ENCODE measurements around the gene LCE1D. TPM values are rescaled to one million over a fixed set of nuclear protein-coding genes. Genes with fewer than 3 reads are reported as not detected.

Gene LCE1D
- total and polyA plus RNA-seq, 7 donors: not detected

GRCh38 chr1:152823294-152823693 is 26.8 kb downstream of the LCE1D start:
- Histone ChIP-seq H3K4me3 (no peak overlapping the region), H3K4me1 (no peaks in the 10 kb centered on the region), H3K36me3 (ENCODE audit: insufficient read depth in 1 of 2, low read depth in 1 of 2) (no peaks in the 10 kb centered on the region), H3K27ac (no peak overlapping the region), H3K27me3 (ENCODE audit: insufficient read depth in 3 of 3, low read length in 2 of 3) (no peaks in the 10 kb centered on the region), H3K9me3 (no peaks in the 10 kb centered on the region)
- intact Hi-C loops (cut with DNase I): no loop called here
- ATAC-seq: no peak
- 35 to 40% (median 39%) methylated on average over 5 of the region's 5 CpGs for WGBS, 3 donors
- TF ChIP-seq CTCF (IDR thresholded peaks at IDR 0.05): no peak
- DNase-seq: no peak

- intact Hi-C loops (cut with DNase I): no loop called here
Measured at GRCh38 chr1:152824964-152825363, 28.4 kb downstream of the LCE1D start.

GRCh38 chr1:152827173-152827572 is 30.7 kb downstream of the LCE1D start, which contains the start of gene LCE1A:
Gene LCE1A, plus strand, starts transcription at chr1:152827473. Its CDS starts 0 bp downstream, at chr1:152827473.
- intact Hi-C loops (cut with DNase I): no loop called here
- no peak for ATAC-seq
- no peak within 1 kb of the TSS for H3K27ac ChIP-seq

More at GRCh38 chr1:152824964-152825363, 28.4 kb downstream of the LCE1D start:
- H3K9me3 ChIP-seq: no peaks in the 10 kb centered on the region
- H3K4me3 ChIP-seq: no peak overlapping the region
- no peak for DNase-seq
- no peaks in the 10 kb centered on the region for H3K4me1 ChIP-seq
- H3K36me3 ChIP-seq (ENCODE audit: insufficient read depth in 1 of 2, low read depth in 1 of 2): no peaks in the 10 kb centered on the region
- TF ChIP-seq CTCF (IDR thresholded peaks at IDR 0.05): no peak
- H3K27me3 ChIP-seq (ENCODE audit: insufficient read depth in 3 of 3, low read length in 2 of 3): no peaks in the 10 kb centered on the region
- H3K27ac ChIP-seq: no peak overlapping the region
- no peak for ATAC-seq

GRCh38 chr1:152836870-152837269 is 40.3 kb downstream of the LCE1D start:
- DNase-seq: no peak
- Histone ChIP-seq H3K36me3 (ENCODE audit: insufficient read depth in 1 of 2, low read depth in 1 of 2) (no peaks in the 10 kb centered on the region), H3K27ac (no peak overlapping the region), H3K4me1 (no peaks in the 10 kb centered on the region), H3K4me3 (no peak overlapping the region), H3K9me3 (no peaks in the 10 kb centered on the region), H3K27me3 (ENCODE audit: insufficient read depth in 3 of 3, low read length in 2 of 3) (no peaks in the 10 kb centered on the region)
- TF ChIP-seq CTCF (IDR thresholded peaks at IDR 0.05): no peak
- intact Hi-C loops (cut with DNase I): no loop called here
- ATAC-seq: no peak
- WGBS, 3 donors: 37 to 43% (median 40%) methylated on average over 2 of the region's 2 CpGs

More at GRCh38 chr1:152827173-152827572, 30.7 kb downstream of the LCE1D start, which contains the start of gene LCE1A:
- Histone ChIP-seq H3K4me1 (no peaks in the 10 kb centered on the region), H3K4me3 (no peak within 1 kb of the TSS), H3K9me3 (no peaks in the 10 kb centered on the region), H3K36me3 (ENCODE audit: insufficient read depth in 1 of 2, low read depth in 1 of 2) (no peaks in the 10 kb centered on the region), H3K27me3 (ENCODE audit: insufficient read depth in 3 of 3, low read length in 2 of 3) (no peaks in the 10 kb centered on the region)
- WGBS, 3 donors: 62 to 89% (median 74%) methylated on average over 2 of the region's 2 CpGs
- no peak for DNase-seq
- no peak for TF ChIP-seq CTCF (IDR thresholded peaks at IDR 0.05)

GRCh38 chr1:152842556-152842955 is 46.0 kb downstream of the LCE1D start, which contains the start of gene LCE6A:
Gene LCE6A, plus strand, starts transcription at chr1:152842856. Its CDS starts 665 bp downstream, at chr1:152843521.
- 66 to 83% (median 78%) methylated on average over 3 of the region's 3 CpGs for WGBS, 3 donors
- Histone ChIP-seq H3K9me3 (no peaks in the 10 kb centered on the region), H3K4me3 (no peak within 1 kb of the TSS)

More at GRCh38 chr1:152842556-152842955, 46.0 kb downstream of the LCE1D start, which contains the start of gene LCE6A:
- DNase-seq (no peak), ATAC-seq (no peak)
- no peak for TF ChIP-seq CTCF (IDR thresholded peaks at IDR 0.05)
- intact Hi-C loops (cut with DNase I): no loop called here
- no peaks in the 10 kb centered on the region for H3K4me1 ChIP-seq
- no peak within 1 kb of the TSS for H3K27ac ChIP-seq
- H3K36me3 ChIP-seq (ENCODE audit: insufficient read depth in 1 of 2, low read depth in 1 of 2): no peaks in the 10 kb centered on the region
- H3K27me3 ChIP-seq (ENCODE audit: insufficient read depth in 3 of 3, low read length in 2 of 3): no peaks in the 10 kb centered on the region
